DMS 273 treated with DMSO at 0.1 percent for 48 hours (cell line): ENCODE measurements around the gene SLC35E4.
"Not testable (repeated sequence)": the region's sequence is repeated elsewhere in the genome, so short reads cannot be mapped to it uniquely, and the experiment has no call there.

Experiments used
- DNase-seq: peaks from one replicate; lab custom pipeline; 2025; lab: John Stamatoyannopoulos, UW

SLC35E4 gene

DNA sequence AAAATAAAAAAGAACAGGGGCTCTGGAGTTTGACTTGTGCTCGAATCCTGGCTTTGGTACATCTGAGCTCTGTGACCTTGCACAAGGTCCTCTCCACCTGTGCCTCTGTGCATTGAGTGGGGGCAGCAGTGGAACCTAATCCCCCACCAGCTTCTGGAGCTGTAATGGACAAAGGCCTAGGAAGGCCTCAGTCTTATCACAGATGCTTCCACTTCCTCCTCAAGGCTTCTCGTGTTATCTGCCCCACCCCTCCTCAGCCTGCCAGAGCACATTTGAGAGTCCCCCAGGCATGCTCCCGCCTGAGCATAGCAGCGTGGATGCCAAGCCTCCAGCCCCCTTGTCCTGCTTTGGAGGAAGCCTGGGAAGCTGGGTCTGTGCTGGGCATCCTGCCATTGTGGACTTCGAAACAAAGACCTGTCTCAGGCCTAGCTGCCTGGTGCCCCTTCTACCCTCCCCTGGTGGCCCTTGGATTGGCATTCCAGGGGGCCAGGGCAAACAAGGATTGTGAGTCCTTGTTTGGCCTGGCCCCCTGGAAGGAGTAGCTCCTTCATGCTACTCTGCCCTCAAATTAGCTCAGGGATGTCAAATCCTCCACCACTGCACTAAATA, 15.0 kb downstream of the SLC35E4 start:
- no peak for DNase-seq

GRCh38 chr22:30652852-30653251, 17.3 kb downstream of the SLC35E4 start:
- no peak for DNase-seq

DNA sequence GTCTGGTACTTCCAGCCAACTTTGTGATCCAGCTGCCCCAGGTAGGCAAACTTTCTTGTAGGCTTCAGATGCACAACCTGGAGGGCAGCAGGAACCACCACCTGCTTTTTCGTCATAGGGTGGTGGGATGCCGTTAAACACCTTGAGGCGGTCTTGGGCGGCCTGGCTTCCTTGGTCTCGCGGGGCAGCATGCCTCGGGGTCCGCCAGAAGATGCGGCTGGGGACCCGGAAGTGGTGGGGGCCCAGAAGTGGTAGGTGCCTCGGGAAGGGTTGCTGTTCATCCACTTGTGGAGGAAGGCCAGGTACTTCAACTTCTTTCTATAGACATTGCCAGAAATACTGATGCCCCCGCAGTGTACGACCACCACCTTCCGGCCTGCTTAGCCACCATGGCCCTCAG, 18.8 kb downstream of the SLC35E4 start:
- no peak for DNase-seq

- DNase-seq: no peak
Observed at GRCh38 chr22:30655532-30655931, 20.0 kb downstream of the SLC35E4 start.

DNA sequence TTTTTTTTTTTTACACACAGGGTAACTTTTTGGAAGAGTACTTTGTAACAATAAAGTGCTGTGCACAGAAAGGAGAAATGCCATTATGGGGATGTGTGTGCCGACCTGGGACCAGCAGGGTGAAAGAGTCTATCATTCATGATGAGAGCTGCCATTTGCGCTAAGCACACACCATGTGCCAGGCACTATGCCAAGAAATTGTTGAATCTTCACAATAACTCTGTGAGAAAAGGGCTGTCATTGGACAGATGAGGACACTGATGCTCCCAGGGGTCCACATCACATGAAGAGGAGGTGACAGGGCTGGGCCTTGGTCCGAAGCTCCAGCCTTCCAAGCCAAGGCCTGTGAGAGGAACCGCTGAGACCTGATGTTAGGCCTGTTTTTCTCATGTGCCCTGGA, 26.5 kb downstream of the SLC35E4 start:
- no peak for DNase-seq

- DNase-seq: no peak
Observed at GRCh38 chr22:30664798-30665197, 29.2 kb downstream of the SLC35E4 start.

GRCh38 chr22:30665266-30665665, 29.7 kb downstream of the SLC35E4 start:
- DNase-seq: no peak

DNA sequence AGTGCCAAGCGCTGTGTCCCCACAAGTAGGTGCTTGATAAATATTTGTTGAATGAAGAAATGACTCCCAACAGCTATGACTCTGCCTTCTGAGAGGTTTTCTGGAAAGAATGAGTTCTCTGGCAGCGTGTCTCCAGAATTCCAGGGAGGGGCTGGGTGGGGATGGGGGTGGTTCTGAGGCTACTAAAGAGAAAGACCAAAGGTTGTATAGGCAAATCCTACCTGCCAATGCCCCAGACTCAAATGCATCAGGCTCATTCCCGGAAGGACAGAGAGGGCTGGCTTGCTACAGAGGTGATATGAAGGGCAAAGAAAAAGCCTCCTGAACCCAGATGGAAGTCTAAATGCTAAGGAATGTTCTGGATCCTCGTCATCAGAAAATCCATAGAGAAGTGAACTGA, 30.2 kb downstream of the SLC35E4 start:
- no peak for DNase-seq

DNA sequence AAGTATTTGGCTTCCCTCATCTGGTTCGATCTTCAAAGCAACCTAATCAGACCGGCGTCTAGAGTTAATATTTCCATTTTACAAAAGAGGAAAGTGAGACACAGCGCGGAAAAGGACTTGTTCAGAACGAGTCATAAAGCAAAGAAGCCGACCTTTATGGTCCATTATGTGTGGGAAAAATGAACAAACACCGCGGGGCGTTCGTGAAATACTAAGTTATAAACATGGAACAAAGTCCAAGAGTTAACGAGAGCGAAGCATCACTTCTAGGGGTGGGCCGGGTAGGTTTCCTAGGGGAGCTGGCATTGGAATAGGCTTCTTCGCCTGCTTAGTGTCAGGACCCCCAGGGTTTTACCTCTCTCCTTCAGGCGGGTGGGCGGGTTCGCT, 31.5 kb downstream of the SLC35E4 start:
- DNase-seq: no peak

DNA sequence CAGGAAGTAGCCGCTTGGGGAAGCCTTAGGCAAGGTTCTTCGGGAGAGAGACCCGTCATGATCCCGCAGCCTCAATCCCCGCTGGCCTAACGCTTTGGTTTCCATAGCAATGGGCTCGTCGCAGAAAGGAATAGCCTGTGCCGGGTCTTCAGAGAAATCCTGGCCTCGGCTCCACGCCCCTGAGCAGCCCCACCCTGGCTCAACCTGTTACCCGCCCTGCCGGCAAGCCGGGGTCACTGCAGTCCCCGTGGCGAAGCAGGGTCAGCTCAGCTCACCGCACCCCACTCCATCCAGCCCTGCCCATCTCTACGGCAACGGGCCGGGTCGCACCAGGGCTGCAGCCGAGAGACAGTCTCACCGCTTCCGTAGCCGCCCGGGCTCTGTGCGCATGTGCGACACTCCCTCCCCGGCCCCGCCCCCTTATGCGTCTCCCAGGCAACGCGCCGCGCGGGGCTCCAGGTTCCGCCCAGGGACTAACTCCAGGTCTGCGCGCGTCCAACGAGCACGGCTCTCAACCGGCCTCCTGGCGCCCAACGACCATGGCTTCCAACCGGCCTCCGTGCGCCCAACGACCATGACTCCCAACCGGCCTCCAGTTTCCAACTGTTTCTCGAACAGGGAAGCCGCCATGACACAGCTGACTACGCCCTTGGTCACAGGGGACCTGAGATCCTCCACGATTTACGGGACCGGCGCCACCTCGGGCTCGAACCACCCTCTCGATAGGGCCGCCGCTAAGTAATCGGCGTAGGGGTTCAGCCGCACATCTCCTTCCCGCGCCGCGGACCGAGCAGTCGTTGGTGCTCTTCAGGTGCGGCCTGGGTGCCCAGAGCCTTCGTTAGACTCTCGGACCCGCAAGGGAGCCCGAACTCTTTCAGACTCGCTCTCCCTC, 32.2 kb downstream of the SLC35E4 start, which contains the start of gene DUSP18:
Gene DUSP18, minus strand, starts transcription at position 382 of the 892 bp plus-strand sequence. CDS start 3,872 bp downstream, outside the sequence.
- DNase-seq: peak; percentile 47

DNA sequence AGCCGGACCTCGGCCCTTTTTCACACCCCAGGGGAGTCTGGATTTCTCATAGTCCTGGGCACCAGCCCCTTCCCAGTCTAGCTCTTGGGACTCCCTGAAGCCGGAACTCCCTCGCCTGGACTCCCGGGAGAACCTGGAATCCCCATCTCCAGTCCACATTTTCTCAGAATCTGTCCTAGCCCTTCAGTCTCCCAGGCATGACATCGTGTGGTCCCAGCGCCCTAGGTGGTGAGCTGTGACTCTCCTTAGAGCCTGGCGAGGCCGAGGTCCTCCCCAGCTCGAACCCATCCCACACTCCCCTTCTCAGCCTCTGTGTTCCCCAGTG, 32.8 kb downstream of the SLC35E4 start:
- DNase-seq: no peak

- no peak for DNase-seq
Observed at GRCh38 chr22:30671071-30671470, 35.5 kb downstream of the SLC35E4 start.

DNA sequence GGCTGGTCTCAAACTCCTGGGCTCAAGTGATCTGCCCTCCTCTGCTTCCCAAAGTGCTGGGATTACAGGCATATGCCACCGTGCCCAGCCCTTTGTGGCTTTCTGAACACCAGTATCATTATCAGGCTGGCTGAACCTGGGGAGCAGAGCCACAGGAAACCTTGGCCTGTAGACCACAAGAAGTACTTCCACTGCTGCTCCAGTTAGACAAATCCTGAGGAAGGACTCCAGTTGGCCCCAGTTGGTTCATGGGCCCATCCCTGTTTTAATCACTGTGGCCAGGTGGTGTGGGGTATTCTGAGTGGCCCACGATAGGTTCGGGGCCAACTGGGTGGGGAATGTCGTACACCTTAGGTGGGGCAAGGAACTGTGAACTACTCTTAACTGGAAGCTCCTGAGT, 37.6 kb downstream of the SLC35E4 start:
- DNase-seq: no peak

DNA sequence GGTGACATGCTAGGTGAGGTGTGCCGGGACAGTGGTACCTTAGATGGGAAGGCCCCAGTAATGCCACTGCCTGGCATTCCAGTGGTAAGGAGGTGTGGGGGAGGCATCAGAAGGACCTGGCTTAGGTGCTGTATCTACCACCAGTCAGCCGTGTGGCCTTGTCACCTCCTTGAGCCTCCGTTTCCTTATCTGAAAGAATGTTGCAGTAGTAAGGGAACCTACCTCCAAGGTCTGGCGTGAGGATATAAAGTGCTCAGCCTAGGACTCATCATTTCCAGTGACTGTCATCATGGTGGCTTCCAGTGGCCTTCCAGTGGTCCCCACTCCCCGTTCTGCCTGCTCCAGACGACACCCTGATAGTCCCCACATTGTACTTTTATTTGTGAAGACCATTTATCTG, 38.9 kb downstream of the SLC35E4 start:
- DNase-seq: no peak

DNA sequence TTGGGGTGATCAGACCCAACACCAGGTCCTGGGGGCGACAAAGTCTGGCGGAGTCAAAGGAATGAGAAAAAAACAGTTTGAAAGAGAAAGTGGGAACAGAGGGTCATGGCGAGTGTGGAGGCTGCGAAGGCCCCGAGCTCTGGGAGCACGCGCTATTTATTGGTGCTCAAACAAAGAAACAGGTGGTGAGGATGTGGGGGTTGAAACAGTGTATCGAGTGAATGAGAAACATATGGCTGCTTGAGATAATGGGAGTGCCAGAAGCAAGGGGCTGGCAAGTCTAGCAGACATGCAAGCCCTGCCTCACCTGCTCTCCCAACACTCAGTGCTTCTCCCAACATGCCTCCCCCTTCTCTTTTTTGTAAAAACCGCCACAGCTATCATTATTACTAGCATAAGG, 39.9 kb downstream of the SLC35E4 start:
- DNase-seq: peak; percentile 67

- DNase-seq: not testable (repeated sequence)
Observed at GRCh38 chr22:30676565-30676964, 41.0 kb downstream of the SLC35E4 start.

DNA sequence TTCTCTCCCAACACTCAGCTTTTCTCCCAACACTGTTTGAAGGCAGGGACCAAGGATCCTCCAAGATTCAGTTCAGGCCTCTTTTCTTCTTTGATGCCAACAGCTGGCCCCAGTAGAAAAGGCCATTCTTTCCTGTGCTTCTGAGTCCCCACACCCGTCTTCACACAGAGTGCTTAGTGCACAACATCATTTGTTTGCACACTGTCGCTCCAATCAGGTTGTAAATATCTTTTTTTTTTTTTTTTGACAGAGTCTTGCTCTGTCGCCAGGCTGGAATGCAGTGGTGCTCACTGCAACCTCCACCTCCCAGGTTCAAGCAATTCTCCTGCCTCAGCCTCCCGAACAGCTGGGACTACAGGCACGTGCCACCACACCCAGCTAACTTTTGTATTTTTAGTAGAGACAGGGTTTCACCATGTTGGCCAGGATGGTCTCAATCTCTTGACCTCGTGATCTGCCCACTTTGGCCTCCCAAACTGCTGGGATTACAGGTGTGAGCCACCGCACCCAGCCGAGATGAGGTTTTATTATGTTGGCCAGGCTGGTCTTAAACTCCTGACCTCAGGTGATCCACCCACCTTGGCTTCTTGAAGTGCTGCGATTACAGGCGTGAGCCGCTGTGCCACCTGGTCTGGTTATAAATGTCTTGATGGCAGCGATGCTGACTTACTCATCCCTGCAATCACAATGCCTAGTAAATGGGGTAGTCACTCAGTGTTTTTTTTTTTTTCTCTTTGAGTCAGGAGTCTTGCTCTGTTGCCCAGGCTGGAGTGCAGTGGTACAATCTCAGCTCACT, 44.5 kb downstream of the SLC35E4 start:
- DNase-seq: not testable (repeated sequence)

- DNase-seq: no peak
Observed at GRCh38 chr22:30680991-30681770, 45.6 kb downstream of the SLC35E4 start.

- DNase-seq: no peak
Observed at GRCh38 chr22:30681831-30682230, 46.2 kb downstream of the SLC35E4 start.

- no peak for DNase-seq
Observed at GRCh38 chr22:30685178-30685577, 49.6 kb downstream of the SLC35E4 start.

DNA sequence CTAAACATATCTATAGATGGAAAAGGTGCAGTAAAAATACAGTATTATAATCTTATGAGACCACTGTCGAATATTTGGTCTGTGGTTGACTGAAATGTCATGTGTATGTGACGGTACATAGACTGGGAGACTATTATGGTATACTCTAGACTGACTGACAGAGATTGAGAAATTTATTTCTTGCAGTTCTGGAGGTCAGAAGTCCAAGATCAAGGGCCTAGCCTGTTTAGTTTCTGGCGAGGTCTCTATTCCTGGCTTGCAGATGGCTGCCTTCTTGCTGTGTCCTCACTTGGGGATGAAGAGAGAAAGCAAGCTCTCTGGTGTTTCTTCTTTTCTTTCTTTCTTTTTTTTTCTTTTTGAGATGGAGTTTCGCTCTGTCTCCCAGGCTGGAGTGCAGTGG, 51.8 kb downstream of the SLC35E4 start:
- DNase-seq: no peak

GRCh38 chr22:30689622-30690021, 54.0 kb downstream of the SLC35E4 start:
- no peak for DNase-seq
